SKM-1 (cell line): Measurements from ENCODE around the gene CNOT2.

Source experiments
- DNase-seq: peaks from one replicate; lab custom pipeline; 2025; ENCODE audit not compliant: unreplicated experiment; lab: John Stamatoyannopoulos, UW

The CNOT2 gene

DNA sequence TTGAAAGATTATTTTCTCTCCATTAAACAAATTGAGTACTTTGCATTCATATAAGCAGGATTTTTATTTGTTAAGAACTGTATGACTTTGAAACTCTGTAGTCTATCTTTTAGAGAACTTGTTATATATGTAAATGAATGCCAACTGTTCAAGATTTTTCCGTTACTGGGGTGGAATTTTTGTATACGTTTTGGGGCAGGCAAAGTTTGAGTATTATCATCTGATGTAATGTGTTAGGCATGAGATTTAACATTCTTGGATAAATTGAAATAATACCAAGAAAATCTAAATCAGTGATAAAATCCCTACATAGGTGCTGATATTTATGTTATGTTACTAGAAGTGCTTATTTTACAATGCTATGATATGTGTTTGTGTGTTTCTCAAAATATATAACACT lies 8.4 kb downstream of the CNOT2 start:
- DNase-seq = no peak

- no peak for DNase-seq
Measured at GRCh38 chr12:70252832-70253231, 9.6 kb downstream of the CNOT2 start.

DNA sequence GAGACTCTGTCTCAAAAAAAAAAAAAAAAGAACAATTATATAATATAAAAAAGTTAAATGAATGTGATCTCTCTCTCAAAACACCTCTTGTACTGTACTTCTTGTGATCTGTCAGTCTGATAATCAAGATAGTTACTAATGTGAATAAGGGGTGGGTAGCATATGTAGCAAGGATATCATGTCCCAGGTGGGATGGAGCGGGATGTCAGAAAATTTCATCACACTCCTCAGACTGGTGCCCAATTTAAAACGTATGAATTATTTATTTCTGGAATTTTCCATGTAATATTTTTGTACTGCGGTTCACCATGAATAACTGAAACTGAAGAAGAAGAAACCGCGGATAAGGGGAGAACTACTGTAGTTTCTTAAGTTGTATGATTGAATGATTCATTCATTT lies 11.0 kb downstream of the CNOT2 start:
- DNase-seq = no peak

GRCh38 chr12:70254846-70255245 lies 11.6 kb downstream of the CNOT2 start:
- DNase-seq = no peak

DNA sequence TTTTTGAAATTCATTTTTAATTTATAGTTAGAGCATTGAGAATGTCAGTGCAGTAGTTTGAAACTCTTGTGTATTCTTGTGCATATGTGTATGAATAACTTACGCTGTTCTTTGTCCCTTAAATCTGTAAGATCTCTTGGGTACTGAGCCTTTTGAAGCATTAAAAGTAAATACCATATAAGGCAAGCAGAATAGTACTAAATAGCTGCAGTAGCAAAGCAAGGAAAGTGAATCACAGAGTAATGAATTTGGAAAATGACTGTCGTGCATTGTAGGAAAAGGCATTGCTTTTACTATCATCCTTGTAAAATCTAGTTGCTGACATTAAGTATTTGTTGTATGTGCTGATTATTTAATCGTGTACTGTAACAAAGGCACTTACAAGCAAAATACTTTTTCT lies 12.1 kb downstream of the CNOT2 start:
- DNase-seq = no peak

DNA sequence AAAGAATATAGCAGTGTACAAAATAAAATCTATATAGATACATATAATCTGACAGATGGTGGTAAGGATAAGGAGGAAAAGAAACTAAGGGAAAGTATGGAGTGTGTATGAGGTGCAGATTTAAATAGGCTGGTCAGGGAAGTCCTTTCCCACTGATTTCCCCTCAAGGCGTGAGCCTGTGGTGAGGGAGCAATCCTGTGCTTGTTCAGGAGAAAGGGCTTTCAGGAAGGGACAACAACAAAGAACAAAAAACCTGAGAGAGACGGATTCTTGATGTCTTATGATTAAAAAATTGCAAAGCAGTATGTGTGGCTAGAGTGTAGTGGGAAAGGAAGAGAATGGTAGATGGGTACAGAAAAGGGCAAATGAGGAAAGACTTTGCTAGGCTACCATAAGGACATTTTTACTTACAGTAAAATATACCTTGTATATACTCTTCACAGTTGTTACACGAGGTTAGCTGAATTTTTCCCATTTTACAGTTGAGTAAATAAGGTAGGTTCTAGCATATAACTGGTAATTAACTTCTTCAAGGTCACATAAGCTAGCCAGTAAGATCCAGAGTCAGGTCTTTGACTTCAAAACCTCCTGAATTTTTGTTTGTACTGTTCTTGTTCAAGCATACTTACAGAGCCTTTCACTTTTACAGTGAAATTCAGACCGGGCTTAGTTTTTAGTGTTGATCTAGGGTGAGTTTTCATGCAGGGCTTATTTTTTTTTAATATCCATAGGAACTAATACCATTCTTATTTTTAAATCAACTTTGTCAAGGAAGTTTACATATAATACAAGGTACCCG lies 15.6 kb downstream of the CNOT2 start:
- no peak for DNase-seq

DNA sequence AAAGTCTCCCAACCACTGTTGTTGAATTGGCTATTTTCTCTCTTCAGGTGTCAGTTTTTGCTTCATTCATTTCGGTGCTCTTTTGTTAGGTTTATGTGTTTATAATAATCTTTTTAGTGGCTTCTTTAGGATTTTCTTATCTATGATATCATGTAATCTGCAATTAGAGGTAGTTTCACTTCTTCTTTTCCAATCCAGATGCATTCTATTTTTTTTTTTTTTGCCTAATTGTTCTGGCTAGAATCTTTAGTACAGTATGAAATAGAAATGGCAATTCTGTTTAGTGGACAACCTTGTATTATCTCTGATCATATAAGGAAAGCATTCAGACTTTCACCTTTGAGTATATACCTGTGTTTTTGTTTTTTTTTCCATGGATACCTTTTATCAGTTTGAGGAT lies 17.4 kb downstream of the CNOT2 start:
- DNase-seq = no peak

GRCh38 chr12:70264067-70264867 lies 21.0 kb downstream of the CNOT2 start:
- no peak for DNase-seq

GRCh38 chr12:70265132-70265531 lies 21.9 kb downstream of the CNOT2 start:
- DNase-seq = no peak

GRCh38 chr12:70267550-70267949 lies 24.3 kb downstream of the CNOT2 start:
- DNase-seq = no peak

- no peak for DNase-seq
Measured at GRCh38 chr12:70268972-70269371, 25.7 kb downstream of the CNOT2 start.

- DNase-seq = no peak
Measured at GRCh38 chr12:70270108-70270507, 26.9 kb downstream of the CNOT2 start.

DNA sequence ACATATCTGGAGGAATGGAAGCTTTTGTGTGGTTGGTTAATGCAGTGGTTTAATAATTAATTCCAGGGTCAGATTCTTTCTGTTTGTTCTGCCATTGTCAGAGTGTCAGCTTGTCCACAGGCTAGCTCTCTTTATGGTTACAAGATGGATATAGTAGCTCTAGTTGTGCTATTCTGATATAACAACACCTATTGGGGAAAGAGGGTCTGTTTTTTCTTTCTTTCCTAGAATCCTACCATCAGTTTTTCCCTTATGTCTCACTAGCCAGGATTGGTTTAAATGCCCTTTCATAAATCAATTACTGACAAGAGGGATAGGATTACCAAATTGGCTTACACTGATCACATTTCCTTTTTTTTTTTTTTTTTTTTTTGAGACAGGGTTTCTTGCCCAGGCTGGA lies 27.8 kb downstream of the CNOT2 start:
- DNase-seq = no peak

- DNase-seq = no peak
Measured at GRCh38 chr12:70272510-70272909, 29.3 kb downstream of the CNOT2 start.

GRCh38 chr12:70275045-70275444 lies 31.8 kb downstream of the CNOT2 start:
- no peak for DNase-seq

DNA sequence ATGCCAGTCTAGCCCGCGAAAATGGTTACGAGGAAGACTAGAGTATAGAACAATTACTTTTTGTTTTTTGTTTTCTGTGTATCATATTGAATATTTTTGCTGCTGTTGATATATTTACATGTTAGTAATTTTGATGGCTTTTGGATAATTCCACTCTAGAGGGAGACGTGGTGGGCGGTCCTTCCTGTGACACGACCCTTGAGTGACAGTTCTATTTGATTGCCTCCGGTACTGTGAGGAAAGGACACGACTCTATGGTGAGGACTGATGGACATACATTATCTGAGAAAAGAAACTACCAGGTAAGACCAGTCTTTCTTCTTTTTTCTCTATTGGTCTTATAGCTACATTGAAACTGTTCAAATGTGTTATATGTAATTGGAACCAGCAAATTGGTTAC lies 34.7 kb downstream of the CNOT2 start:
- DNase-seq = no peak

GRCh38 chr12:70278945-70279344 lies 35.7 kb downstream of the CNOT2 start:
- no peak for DNase-seq

- no peak for DNase-seq
Measured at GRCh38 chr12:70283232-70283631, 40.0 kb downstream of the CNOT2 start.

- no peak for DNase-seq
Measured at GRCh38 chr12:70288817-70289216, 45.6 kb downstream of the CNOT2 start.

- no peak for DNase-seq
Measured at GRCh38 chr12:70290116-70290515, 46.9 kb downstream of the CNOT2 start.

DNA sequence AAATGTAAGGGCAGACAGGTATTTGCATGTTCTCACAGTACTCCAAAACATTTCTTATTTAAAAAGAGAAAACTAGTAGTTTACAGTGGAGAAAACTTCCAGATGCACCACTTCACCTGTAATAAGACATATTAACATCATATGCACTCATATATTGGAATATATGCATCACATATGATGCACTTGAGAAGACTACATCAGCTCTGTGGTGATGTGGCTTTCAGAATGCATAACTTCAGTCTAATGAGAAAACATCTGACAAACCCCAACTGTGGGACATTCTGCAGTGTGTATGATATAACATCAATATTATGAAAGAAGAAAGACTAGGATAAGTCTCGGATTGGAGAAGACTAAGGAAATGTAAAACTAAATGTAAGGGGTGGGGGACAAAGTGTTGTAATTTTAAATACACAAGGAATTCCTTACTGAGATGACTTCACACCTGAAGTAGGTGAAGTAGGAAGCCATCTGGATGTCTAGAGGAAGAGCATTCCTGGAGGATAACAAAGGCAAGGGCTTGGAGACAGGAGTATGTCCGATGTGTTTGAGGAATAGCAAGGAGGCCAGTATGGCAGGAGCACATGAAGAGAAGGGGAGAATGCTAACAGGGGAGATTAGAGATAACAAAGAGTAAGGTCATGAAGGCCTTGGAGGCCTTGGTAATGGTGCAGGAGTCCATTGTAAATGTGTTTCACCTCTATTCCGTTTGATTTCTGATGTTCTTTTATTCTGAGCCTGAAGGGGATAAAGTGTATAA lies 49.0 kb downstream of the CNOT2 start:
- no peak for DNase-seq
